Measurements from ENCODE around the gene TP53. TPM values are rescaled to one million over a fixed set of nuclear protein-coding genes. Genes with fewer than 3 reads are reported as not detected.

The TP53 gene
- total RNA-seq, 6 experiments from 2014 or later, result 68.1 to 84.3 (median 75.4) TPM

GRCh38 chr17:7697828-7698588, 10.7 kb upstream of the TP53 start:
- no peaks in the 10 kb centered on the region for H3K9me3 Mint-ChIP-seq
- no peaks in the 10 kb centered on the region; the same call in 1 of the 2 replicates for H3K27me3 Mint-ChIP-seq (ENCODE audit: insufficient read depth)
- no peak for TF ChIP-seq CTCF (IDR thresholded peaks at IDR 0.05)
- H3K27ac Mint-ChIP-seq, result no peak overlapping the region
- no peaks in the 10 kb centered on the region for H3K4me1 Mint-ChIP-seq (ENCODE audit: low read depth)
- no peak overlapping the region for H3K4me3 Mint-ChIP-seq
- DNase-seq, result no peak
- H3K36me3 Mint-ChIP-seq (ENCODE audit: low read depth), result peaks cover 33% of the 10 kb centered on the region

GRCh38 chr17:7695586-7695985, 8.3 kb upstream of the TP53 start:
- no peak for DNase-seq
- no peaks in the 10 kb centered on the region; the same call in 1 of the 2 replicates for H3K27me3 Mint-ChIP-seq (ENCODE audit: insufficient read depth)
- H3K4me1 Mint-ChIP-seq (ENCODE audit: low read depth), result no peaks in the 10 kb centered on the region
- peaks cover 31% of the 10 kb centered on the region for H3K36me3 Mint-ChIP-seq (ENCODE audit: low read depth)
- no peak for TF ChIP-seq CTCF (IDR thresholded peaks at IDR 0.05)
- no peaks in the 10 kb centered on the region for H3K9me3 Mint-ChIP-seq
- H3K27ac Mint-ChIP-seq, result no peak overlapping the region
- no peak overlapping the region for H3K4me3 Mint-ChIP-seq

DNA sequence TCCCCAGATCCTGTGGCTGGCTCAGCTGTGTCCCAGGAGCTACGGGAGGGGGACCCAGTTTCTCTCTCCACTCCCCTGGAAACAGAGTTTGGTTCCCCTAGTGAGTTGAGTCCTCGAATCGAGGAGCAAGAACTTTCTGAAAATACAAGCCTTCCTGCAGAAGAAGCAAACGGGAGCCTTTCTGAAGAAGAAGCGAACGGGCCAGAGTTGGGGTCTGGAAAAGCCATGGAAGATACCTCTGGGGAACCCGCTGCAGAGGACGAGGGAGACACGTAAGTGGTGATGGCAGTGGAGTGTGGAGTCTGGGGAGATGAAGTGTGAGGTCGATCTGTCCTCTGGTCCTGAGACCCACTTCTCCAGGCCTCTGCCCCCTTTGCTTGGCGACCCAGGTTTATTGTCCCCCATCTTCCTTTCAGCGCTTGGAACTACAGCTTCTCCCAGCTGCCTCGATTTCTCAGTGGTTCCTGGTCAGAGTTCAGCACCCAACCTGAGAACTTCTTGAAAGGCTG, 1.6 kb upstream of the TP53 start:
- no peaks in the 10 kb centered on the region for H3K9me3 Mint-ChIP-seq
- no peak for DNase-seq

DNA sequence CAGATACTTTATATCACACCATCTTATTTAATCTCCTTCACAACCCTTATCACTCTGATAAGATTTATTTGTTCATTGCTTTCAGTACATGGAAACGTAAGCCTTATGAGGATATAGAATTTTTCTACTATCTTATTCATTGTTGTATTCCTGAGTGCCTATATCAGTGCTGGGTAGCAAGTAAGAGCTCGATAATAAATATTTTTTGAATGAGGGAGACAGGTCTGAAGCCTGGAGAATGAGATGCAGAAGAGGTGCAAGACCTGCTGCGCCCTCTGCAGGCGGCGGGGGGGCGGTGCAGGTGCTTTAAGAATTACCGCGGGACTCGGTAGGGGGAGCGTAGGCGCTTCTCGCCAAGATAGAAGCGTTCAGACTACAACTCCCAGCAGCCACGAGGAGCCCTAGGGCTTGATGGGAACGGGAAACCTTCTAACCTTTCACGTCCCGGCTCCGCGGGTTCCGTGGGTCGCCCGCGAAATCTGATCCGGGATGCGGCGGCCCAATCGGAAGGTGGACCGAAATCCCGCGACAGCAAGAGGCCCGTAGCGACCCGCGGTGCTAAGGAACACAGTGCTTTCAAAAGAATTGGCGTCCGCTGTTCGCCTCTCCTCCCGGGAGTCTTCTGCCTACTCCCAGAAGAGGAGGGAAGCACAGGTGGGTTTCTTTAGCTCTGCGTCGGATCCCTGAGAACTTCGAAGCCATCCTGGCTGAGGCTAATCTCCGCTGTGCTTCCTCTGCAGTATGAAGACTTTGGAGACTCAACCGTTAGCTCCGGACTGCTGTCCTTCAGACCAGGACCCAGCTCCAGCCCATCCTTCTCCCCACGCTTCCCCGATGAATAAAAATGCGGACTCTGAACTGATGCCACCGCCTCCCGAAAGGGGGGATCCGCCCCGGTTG, 868 bp upstream of the TP53 start, which contains the start of gene WRAP53:
Gene WRAP53, plus strand, starts transcription at position 570 of the 900 bp plus-strand sequence. Its CDS starts 172 bp downstream, at position 742.
- H3K27ac Mint-ChIP-seq, result peak within 1 kb of the TSS; percentile 98
- H3K4me3 Mint-ChIP-seq, result peak within 1 kb of the TSS; percentile 93
- H3K9me3 Mint-ChIP-seq, result no peaks in the 10 kb centered on the region
- peaks cover 31% of the 10 kb centered on the region for H3K4me1 Mint-ChIP-seq (ENCODE audit: low read depth)
- no peaks in the 10 kb centered on the region; the same call in none of the 2 replicates for H3K27me3 Mint-ChIP-seq (ENCODE audit: insufficient read depth)
- peaks cover 18% of the 10 kb centered on the region for H3K36me3 Mint-ChIP-seq (ENCODE audit: low read depth)
- peak; percentile 99 for DNase-seq
- TF ChIP-seq CTCF (IDR thresholded peaks at IDR 0.05), result peak; percentile 99

More for the DNA sequence above, 1.6 kb upstream of the TP53 start:
- H3K4me1 Mint-ChIP-seq (ENCODE audit: low read depth), result peaks cover 31% of the 10 kb centered on the region
- H3K27ac Mint-ChIP-seq, result peak overlapping the region; percentile 92
- H3K36me3 Mint-ChIP-seq (ENCODE audit: low read depth), result peaks cover 20% of the 10 kb centered on the region
- no peaks in the 10 kb centered on the region; the same call in none of the 2 replicates for H3K27me3 Mint-ChIP-seq (ENCODE audit: insufficient read depth)
- no peak for TF ChIP-seq CTCF (IDR thresholded peaks at IDR 0.05)
- H3K4me3 Mint-ChIP-seq, result peak overlapping the region; percentile 93
